H1 (cell line): ENCODE measurements around the gene CTPS2. TPM values are rescaled to one million over a fixed set of nuclear protein-coding genes. Genes with fewer than 3 reads are reported as not detected.

Experiments
- ATF3 ChIP-seq: IDR thresholded peaks from 2 replicates; pipeline ENCODE4 v1.6.1; 2011; ENCODE audit warnings: low read depth, mild to moderate bottlenecking, low read length; ENCODE audit not compliant: insufficient read depth
- GABPA ChIP-seq: IDR thresholded peaks from 2 replicates; pipeline ENCODE4 v1.6.1; 2011; ENCODE audit warnings: mild to moderate bottlenecking, low read length, moderate library complexity, borderline replicate concordance; ENCODE audit not compliant: insufficient read depth
- polyA plus RNA-seq, 7 experiments: library from polyadenylated mRNA; depleted of rRNA in 3 of 7; stranded (reverse) in 5 of 7; unstranded in 2 of 7; fragments of >200 nt in 5 of 7; fragments of 200-250 nt in 2 of 7; gene quantifications; 1 replicate in 5 of 7; 2 replicates in 1 of 7; 4 replicates in 1 of 7; pipeline versions ENCODE4 v1.2.1 to v1.2.3, GENCODE V29; 2011 to 2013; ENCODE audit warnings: missing spikeins in 2 of 7, mixed read lengths in 2 of 7
- total RNA-seq: library from RNA; stranded (reverse); fragmentation: NEBNext Ultra II Directional; extraction: Animal tissue kit (Norgen Biotek cat#: 25700); gene quantifications from 2 replicates; pipeline ENCODE4 v1.2.1, GENCODE V29; 2021

CTPS2 gene
- total and polyA plus RNA-seq, 2 of the 8 experiments (the other 6 are each of a cell fraction or from before 2014, with no cell fraction given): 17.1 to 34.0 TPM

DNA sequence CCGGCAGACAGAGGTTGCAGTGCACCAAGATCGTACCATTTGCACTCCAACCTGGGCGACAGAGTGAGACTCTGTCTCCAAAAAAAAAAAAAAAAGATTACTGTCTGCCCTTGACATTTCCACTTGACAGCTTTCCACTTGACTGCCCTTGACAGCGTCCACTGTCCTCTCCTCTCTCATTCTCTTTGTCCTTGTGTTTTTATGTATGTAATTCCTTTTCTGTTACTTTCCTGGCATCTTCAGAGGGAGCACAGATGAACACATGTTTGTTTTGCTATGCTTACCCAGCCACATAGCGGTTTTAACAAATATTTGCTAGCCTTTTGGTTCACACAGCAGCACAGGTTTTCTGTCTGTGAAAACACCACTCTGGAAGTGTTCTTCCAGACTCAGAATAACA is 33.2 kb upstream of the CTPS2 start (continued):
- no peak for TF ChIP-seq ATF3
- TF ChIP-seq GABPA: no peak
